Nephron progenitor cell (in vitro differentiated cells): ENCODE measurements around the gene MSL3.

Source experiments
- DNase-seq: peaks from one replicate; pipeline ENCODE4 v3.0.0; 2021
- H3K27ac Mint-ChIP-seq: 2 replicates; pipeline ENCODE4 v1.8.0; 2021; ENCODE audit warnings: mild to moderate bottlenecking, moderate library complexity, mixed read lengths
- H3K27me3 Mint-ChIP-seq: 2 replicates; pipeline ENCODE4 v1.8.0; 2021; ENCODE audit warnings: mild to moderate bottlenecking, low read depth, mixed read lengths; ENCODE audit not compliant: poor library complexity
- H3K36me3 Mint-ChIP-seq: 2 replicates; pipeline ENCODE4 v1.8.0; 2021; ENCODE audit warnings: low read depth, mixed read lengths
- H3K4me1 Mint-ChIP-seq: 2 replicates; pipeline ENCODE4 v1.8.0; 2021; ENCODE audit warnings: mixed read lengths
- H3K4me3 Mint-ChIP-seq: 2 replicates; pipeline ENCODE4 v1.8.0; 2021; ENCODE audit warnings: mild to moderate bottlenecking, moderate library complexity, mixed read lengths
- H3K9me3 Mint-ChIP-seq: 2 replicates; pipeline ENCODE4 v1.8.0; 2021; ENCODE audit warnings: mild to moderate bottlenecking, moderate library complexity, mixed read lengths
- TF ChIP-seq, protein P1 (sequence below): fragments of 200-600 bp; sonication (generic); IDR thresholded peaks from 2 replicates; pipeline ENCODE4 v1.5.0; 2021; ENCODE audit warnings: antibody characterized with exemption

The MSL3 gene, protein sequence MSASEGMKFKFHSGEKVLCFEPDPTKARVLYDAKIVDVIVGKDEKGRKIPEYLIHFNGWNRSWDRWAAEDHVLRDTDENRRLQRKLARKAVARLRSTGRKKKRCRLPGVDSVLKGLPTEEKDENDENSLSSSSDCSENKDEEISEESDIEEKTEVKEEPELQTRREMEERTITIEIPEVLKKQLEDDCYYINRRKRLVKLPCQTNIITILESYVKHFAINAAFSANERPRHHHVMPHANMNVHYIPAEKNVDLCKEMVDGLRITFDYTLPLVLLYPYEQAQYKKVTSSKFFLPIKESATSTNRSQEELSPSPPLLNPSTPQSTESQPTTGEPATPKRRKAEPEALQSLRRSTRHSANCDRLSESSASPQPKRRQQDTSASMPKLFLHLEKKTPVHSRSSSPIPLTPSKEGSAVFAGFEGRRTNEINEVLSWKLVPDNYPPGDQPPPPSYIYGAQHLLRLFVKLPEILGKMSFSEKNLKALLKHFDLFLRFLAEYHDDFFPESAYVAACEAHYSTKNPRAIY

DNA sequence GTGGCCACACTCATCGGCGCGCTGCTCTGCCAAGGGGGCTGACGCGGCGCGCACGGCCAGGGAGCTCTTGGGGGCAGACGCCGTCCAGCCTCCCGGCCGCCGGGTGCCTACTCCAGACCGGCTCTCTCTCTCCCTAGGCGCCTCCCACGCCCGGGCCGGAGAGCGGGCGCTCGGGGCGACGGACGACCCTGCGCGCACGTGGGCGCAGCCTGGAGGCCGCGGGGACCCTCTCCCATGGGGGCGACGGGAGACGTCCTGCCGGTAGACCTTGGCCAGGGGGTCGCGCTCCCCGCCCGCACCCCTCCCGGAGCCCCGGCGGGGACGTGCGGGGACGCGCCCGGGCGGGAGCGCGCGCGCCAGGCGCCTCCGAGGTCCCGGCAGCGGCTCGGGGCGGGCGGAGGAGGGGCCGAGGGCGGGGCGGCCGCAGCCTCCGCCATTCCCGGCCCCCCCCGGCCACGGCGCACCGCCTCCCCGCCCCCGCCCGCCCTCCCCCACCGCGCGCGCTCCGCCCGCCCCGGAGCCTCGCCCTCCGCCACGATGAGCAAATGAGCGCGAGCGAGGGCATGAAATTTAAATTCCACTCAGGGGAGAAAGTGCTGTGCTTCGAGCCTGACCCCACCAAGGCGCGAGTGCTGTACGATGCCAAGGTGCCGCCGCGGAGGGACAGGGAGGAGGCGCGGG, at the start of gene MSL3:
Gene MSL3, plus strand, starts transcription at position 519 of the 681 bp plus-strand sequence. Its CDS starts 27 bp downstream, at position 546.
- Mint-ChIP-seq H3K27ac (peak within 1 kb of the TSS; percentile 95), H3K27me3 (peaks cover 22% of the 10 kb centered on the region), H3K4me3 (peak within 1 kb of the TSS; percentile 91), H3K9me3 (peaks cover 46% of the 10 kb centered on the region), H3K4me1 (peaks cover 10% of the 10 kb centered on the region), H3K36me3 (peaks cover 7% of the 10 kb centered on the region)
- DNase-seq = peak; percentile 67
- TF ChIP-seq, protein P1, sequence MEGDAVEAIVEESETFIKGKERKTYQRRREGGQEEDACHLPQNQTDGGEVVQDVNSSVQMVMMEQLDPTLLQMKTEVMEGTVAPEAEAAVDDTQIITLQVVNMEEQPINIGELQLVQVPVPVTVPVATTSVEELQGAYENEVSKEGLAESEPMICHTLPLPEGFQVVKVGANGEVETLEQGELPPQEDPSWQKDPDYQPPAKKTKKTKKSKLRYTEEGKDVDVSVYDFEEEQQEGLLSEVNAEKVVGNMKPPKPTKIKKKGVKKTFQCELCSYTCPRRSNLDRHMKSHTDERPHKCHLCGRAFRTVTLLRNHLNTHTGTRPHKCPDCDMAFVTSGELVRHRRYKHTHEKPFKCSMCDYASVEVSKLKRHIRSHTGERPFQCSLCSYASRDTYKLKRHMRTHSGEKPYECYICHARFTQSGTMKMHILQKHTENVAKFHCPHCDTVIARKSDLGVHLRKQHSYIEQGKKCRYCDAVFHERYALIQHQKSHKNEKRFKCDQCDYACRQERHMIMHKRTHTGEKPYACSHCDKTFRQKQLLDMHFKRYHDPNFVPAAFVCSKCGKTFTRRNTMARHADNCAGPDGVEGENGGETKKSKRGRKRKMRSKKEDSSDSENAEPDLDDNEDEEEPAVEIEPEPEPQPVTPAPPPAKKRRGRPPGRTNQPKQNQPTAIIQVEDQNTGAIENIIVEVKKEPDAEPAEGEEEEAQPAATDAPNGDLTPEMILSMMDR = no peak

DNA sequence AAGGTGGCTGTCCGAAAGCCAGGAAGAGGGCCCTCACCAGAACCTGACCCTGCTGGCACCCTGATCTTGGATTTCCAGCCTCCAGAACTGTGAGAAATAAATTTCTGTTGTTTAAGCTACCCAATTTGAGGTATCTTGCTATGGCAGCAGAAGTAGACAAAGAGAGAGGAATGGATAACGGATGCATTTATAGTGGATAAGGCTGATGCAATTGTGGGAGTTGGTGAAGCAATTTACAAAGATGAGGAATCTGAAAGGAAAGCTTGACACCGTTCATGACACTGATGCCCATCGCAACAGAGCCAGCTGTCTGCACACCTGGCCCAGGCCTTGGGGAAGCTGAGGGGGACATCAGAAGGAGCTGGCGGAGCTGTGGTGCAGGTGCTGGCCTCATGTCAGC, 35.7 kb upstream of the MSL3 start:
- Mint-ChIP-seq H3K4me3 (no peak overlapping the region), H3K4me1 (no peaks in the 10 kb centered on the region), H3K9me3 (peaks cover 30% of the 10 kb centered on the region), H3K36me3 (no peaks in the 10 kb centered on the region), H3K27ac (no peak overlapping the region), H3K27me3 (peaks cover 12% of the 10 kb centered on the region)
- TF ChIP-seq, protein P1 = no peak
- DNase-seq = no peak

DNA sequence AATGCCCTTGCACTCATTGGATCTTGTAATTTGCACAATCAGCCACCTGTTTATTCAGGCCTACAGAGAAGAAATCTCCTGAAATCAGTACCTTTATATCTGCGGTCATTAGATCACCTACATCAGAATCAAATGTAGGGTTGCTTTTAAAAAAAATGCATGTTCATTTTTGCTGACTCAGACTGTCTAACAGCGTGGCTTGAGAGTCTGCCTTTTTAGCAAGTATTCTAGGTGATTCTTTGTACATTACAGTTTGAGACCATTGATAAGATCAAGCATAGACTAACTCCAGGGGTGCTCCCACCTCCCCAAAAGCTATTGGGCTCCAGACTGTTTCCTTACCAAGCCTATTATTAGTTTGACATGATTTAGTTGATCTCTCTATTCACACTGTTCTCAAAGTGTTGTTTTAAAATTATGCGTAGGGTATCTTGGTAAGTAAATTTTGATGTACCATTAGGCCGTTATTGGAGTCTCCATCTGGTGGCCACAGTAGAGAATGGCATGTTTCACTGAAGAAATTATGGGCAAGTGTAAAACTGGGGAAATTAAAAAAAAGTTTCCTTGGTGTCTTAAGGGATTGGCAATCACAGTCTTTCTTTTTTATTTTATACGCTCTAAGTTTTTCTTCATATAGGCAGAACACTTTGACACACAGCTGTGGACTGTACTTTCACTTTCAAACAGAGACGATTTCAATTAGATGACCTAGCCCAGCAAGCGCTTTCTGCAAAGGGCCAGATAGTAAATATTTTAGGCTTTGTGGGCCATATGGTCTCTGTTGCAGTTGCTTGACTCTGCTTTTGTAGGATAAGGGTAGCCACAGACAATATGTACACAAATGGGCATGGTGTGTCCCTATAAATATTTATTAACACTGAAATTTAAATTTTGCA, 33.7 kb upstream of the MSL3 start:
- DNase-seq = peak; percentile 17
- Mint-ChIP-seq H3K27me3 (peaks cover 8% of the 10 kb centered on the region), H3K27ac (no peak overlapping the region)

DNA sequence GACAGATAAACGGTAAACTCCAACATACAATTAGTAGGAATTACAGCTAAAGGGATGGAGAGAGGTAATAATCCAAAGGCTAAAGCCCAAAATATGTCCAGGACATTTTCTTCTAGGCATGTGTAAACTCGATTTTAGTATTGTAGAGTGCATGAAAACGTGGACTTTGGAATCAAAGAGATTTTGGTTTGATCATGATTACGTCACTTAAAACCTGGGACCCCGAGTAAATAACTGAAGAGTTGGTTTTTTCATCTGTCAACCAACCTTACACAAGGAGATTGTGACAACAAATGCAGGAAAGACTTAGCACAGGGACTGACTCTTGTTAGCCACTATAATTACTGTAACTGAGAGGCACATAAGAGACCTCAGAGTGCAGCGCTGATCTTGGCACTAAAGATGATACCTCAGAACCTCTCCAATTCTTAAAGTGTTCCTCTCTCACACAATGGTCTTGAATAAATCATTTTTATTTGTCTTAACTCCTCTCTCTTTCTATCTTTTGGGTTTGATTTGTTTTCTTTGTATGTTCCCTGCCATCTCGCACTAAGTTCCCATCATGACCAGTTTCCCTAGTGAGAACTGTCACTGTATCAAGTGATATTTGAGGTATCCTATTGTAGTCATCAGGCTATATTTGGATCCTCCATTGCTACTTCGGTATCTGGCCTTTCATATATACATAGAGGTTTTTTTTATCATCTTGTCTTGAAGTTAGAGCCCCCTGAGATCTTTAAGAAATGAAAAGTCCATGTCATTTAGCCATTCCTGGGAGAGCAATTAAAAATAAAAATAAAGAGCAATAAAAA, 32.2 kb upstream of the MSL3 start:
- Mint-ChIP-seq H3K36me3 (no peaks in the 10 kb centered on the region), H3K4me3 (no peak overlapping the region), H3K9me3 (peaks cover 31% of the 10 kb centered on the region), H3K27me3 (peaks cover 13% of the 10 kb centered on the region), H3K27ac (no peak overlapping the region), H3K4me1 (no peaks in the 10 kb centered on the region)
- DNase-seq = no peak
- TF ChIP-seq, protein P1 = no peak

More for the DNA sequence above, 33.7 kb upstream of the MSL3 start:
- no peak overlapping the region for H3K4me3 Mint-ChIP-seq
- peaks cover 33% of the 10 kb centered on the region for H3K9me3 Mint-ChIP-seq
- TF ChIP-seq, protein P1 = peak; percentile 57
- H3K36me3 Mint-ChIP-seq = no peaks in the 10 kb centered on the region
- H3K4me1 Mint-ChIP-seq = no peaks in the 10 kb centered on the region

DNA sequence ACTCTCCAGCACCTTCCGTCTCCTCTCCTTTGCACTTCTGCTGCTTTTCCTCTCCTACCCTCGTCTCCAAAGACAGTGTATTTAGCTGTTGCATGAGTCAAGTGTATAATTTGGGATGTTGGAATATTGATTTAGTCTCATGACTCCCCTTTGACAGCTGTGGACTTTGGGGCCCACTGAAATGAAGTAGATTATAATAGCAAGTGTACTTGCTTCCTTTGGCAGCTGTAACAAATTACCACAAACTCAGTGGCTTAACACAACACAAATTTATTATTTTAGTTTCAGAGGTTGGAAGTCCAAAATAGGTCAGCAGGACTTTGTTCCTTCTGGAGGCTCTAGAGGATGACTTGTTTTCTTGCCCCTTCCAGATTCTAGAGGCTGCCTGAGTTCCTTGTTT, 29.5 kb upstream of the MSL3 start:
- H3K4me3 Mint-ChIP-seq = no peak overlapping the region
- no peaks in the 10 kb centered on the region for H3K4me1 Mint-ChIP-seq
- peaks cover 20% of the 10 kb centered on the region for H3K27me3 Mint-ChIP-seq
- no peak overlapping the region for H3K27ac Mint-ChIP-seq
- no peaks in the 10 kb centered on the region for H3K36me3 Mint-ChIP-seq
- H3K9me3 Mint-ChIP-seq = peaks cover 25% of the 10 kb centered on the region
- TF ChIP-seq, protein P1 = no peak
- no peak for DNase-seq
